ENCODE measurements around the gene FASN. TPM values are rescaled to one million over a fixed set of nuclear protein-coding genes. Genes with fewer than 3 reads are reported as not detected.

FASN gene
- total and polyA plus RNA-seq, 2 donors (not counting 3 experiments of a cell fraction or from before 2014, with no cell fraction given) = 101 to 360 TPM

- H3K27me3 ChIP-seq (ENCODE audit: control insufficient read depth in 2 of 2, insufficient read depth in 2 of 2, low read length in 2 of 2) = no peaks in the 10 kb centered on the region
- ChIA-PET CTCF (interaction anchor here (0.8 to 3.8 kb wide), 3 partner anchors 12 to 56 kb away, joined by 3 to 18 read pairs (median 5); partner anchors contain the start of gene DCXR), POLR2A (no interaction called here)
- intact Hi-C loops (cut with micrococcal nuclease) = no loop called here
- no peak overlapping the region for H3K9ac ChIP-seq (replicated peaks; ENCODE audit: extremely low read depth, insufficient read depth, low read length)
- TF ChIP-seq FOS (IDR thresholded peaks at IDR 0.05; ENCODE audit: borderline replicate concordance, insufficient read depth, low read length) (no peak), CTCF (IDR thresholded peaks at IDR 0.05; ENCODE audit: extremely low read depth in 1 of 2, insufficient read depth in 1 of 2, low read depth in 1 of 2, low read length in 2 of 2) (no peak), POLR2A (IDR thresholded peaks at IDR 0.05; ENCODE audit: low read depth, low read length) (no peak)
- H3K36me3 ChIP-seq (ENCODE audit: control insufficient read depth in 2 of 2, extremely low read depth in 1 of 2, insufficient read depth in 2 of 2, low read length in 2 of 2) = peaks cover 7 to 19% of the 10 kb centered on the region in 2 experiments
- dilution Hi-C loops (cut with MboI; ENCODE audit: extremely low pct_ligation_motif_present, low sequenced_read_pairs) = no loop called here
- H3K4me2 ChIP-seq (ENCODE audit: insufficient read depth, low read length) = no peak overlapping the region
- DNase-seq (ENCODE audit: low read depth, low spot score) (no peak), FAIRE-seq (no peak)
- no peak overlapping the region for H3K27ac ChIP-seq (ENCODE audit: insufficient read depth, low read depth, low read length)
- H3K9me1 ChIP-seq (replicated peaks; ENCODE audit: control insufficient read depth, extremely low read depth, insufficient read depth, low read length) = no peaks in the 10 kb centered on the region
- no TSS peak for BruUV-seq (replicated peaks)
- H4K20me1 ChIP-seq (replicated peaks; ENCODE audit: control insufficient read depth, extremely low read depth, insufficient read depth, low read length) = no peaks in the 10 kb centered on the region
- H3K79me2 ChIP-seq (ENCODE audit: control insufficient read depth, insufficient read depth, low read length) = peaks cover 11% of the 10 kb centered on the region
- peaks cover 11% of the 10 kb centered on the region for H3K4me1 ChIP-seq (ENCODE audit: control insufficient read depth, extremely low read depth, insufficient read depth, low read length)
- peak overlapping the region in 1 of 3 experiments; percentile 76 for H3K4me3 ChIP-seq (replicated peaks in 1 of 3; ENCODE audit: insufficient read depth in 1 of 3, low read depth in 1 of 3, low read length in 3 of 3)
- no peaks in the 10 kb centered on the region for H3K9me3 ChIP-seq (replicated peaks; ENCODE audit: control insufficient read depth, insufficient read depth, low read length)
- no peak overlapping the region for H2AFZ ChIP-seq (ENCODE audit: low read depth, low read length)
These were observed 47.8 kb downstream of the FASN start for GRCh38 chr17:82050152-82050760.

GRCh38 chr17:82049521-82049971 is 48.5 kb downstream of the FASN start:
- no peaks in the 10 kb centered on the region for H4K20me1 ChIP-seq (replicated peaks; ENCODE audit: control insufficient read depth, extremely low read depth, insufficient read depth, low read length)
- H3K9me1 ChIP-seq (replicated peaks; ENCODE audit: control insufficient read depth, extremely low read depth, insufficient read depth, low read length) = no peaks in the 10 kb centered on the region
- H3K79me2 ChIP-seq (ENCODE audit: control insufficient read depth, insufficient read depth, low read length) = peaks cover 11% of the 10 kb centered on the region
- H3K9ac ChIP-seq (replicated peaks; ENCODE audit: extremely low read depth, insufficient read depth, low read length) = no peak overlapping the region
- H3K36me3 ChIP-seq (ENCODE audit: control insufficient read depth in 2 of 2, extremely low read depth in 1 of 2, insufficient read depth in 2 of 2, low read length in 2 of 2) = peaks cover 0 to 16% of the 10 kb centered on the region in 2 experiments
- H3K27me3 ChIP-seq (ENCODE audit: control insufficient read depth in 2 of 2, insufficient read depth in 2 of 2, low read length in 2 of 2) = no peaks in the 10 kb centered on the region
- ChIA-PET CTCF (interaction anchor here (1.0 to 3.8 kb wide), 2 partner anchors 12 to 19 kb away, joined by 4 to 18 read pairs; partner anchors contain the start of genes DCXR and RAC3), POLR2A (no interaction called here)
- H3K4me3 ChIP-seq (replicated peaks in 1 of 3; ENCODE audit: insufficient read depth in 1 of 3, low read depth in 1 of 3, low read length in 3 of 3) = no peak overlapping the region
- no peak for TF ChIP-seq EZH2 (IDR thresholded peaks at IDR 0.05; ENCODE audit: borderline replicate concordance, low read depth, low read length, severe bottlenecking)
- TF ChIP-seq POLR2AphosphoS5 (IDR thresholded peaks at IDR 0.05; ENCODE audit: insufficient read depth, low read depth, low read length) = no peak
- no peak for TF ChIP-seq FOS (IDR thresholded peaks at IDR 0.05; ENCODE audit: borderline replicate concordance, insufficient read depth, low read length)
- no peak for TF ChIP-seq POLR2A (IDR thresholded peaks at IDR 0.05; ENCODE audit: low read depth, low read length)
- TF ChIP-seq GATA2 (IDR thresholded peaks at IDR 0.05; ENCODE audit: insufficient read depth, insufficient read length, low read depth, low read length) = no peak
- H3K27ac ChIP-seq (ENCODE audit: insufficient read depth, low read depth, low read length) = no peak overlapping the region
- peaks cover 11% of the 10 kb centered on the region for H3K4me1 ChIP-seq (ENCODE audit: control insufficient read depth, extremely low read depth, insufficient read depth, low read length)
- H3K9me3 ChIP-seq (replicated peaks; ENCODE audit: control insufficient read depth, insufficient read depth, low read length) = no peaks in the 10 kb centered on the region
- no peak for FAIRE-seq
- DNase-seq (ENCODE audit: low read depth, low spot score) = no peak
- H2AFZ ChIP-seq (ENCODE audit: low read depth, low read length) = no peak overlapping the region
- H3K4me2 ChIP-seq (ENCODE audit: insufficient read depth, low read length) = no peak overlapping the region
- intact Hi-C loops (cut with micrococcal nuclease) (no loop called here), dilution Hi-C loops (cut with MboI; ENCODE audit: extremely low pct_ligation_motif_present, low sequenced_read_pairs) (no loop called here)
- BruUV-seq (replicated peaks) = no TSS peak
